ENCODE measurements around the gene MILR1.

GRCh38 chr17:64439956-64440355 lies 9.0 kb upstream of the MILR1 start:
- TF ChIP-seq CTCF (IDR thresholded peaks at IDR 0.05) (no peak), EP300 (IDR thresholded peaks at IDR 0.05) (no peak), POLR2AphosphoS5 (IDR thresholded peaks at IDR 0.05) (no peak)
